GM21786 (cell line): Measurements from ENCODE around the gene R3HDM4.

ENCODE experiments used
- ATAC-seq: cut with Tn5 transposase; IDR thresholded peaks from one replicate; pipeline ENCODE4 v1.9.1; 2021; ENCODE audit not compliant: unreplicated experiment

Gene R3HDM4

DNA sequence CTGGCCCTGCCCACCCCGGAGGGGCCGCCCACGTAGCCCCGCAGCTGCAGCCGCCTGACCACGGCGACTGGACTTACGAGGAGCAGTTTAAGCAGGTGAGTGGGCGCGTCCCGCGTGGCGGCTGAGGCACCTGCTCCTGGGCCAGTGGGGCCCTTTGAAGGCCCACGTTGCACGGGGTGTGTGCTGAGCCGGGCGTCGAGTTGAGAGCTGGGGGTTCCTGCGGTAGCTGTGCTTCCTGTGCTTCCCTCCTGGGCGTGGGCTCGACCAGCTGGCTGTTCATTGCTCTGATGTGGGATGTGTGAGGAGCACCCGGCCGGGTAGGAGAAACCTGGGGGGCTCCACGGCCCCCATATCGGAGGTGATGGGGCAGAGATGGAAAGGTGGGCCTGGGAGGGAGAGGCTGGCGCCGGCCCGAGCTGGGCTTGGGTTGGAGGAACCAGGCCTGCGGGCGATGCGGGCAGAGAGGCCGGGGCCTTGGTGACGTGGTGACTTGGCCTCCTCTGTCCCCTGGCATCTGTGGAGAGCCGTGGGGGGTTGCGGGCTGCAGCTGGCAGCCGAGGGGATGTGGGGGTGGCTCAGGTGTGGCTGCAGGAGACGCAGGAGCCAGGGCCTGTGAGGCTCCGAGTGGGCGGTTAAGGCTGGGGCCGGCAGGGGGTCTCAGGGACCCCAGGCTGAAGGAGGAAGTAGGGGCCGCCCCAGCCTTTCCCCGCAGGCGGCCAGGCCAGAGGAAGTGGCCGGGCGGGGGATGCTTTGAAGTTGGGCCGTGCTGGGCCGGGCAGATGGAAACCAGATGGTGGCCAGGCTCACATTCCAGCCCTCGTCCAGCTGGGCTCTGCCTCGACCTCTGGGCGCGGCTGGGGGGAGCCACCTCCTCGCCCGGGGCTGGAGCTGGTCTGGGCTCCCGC lies 19.9 kb upstream of the R3HDM4 start:
- no peak for ATAC-seq

GRCh38 chr19:931860-932647 lies 19.0 kb upstream of the R3HDM4 start:
- ATAC-seq, result no peak

DNA sequence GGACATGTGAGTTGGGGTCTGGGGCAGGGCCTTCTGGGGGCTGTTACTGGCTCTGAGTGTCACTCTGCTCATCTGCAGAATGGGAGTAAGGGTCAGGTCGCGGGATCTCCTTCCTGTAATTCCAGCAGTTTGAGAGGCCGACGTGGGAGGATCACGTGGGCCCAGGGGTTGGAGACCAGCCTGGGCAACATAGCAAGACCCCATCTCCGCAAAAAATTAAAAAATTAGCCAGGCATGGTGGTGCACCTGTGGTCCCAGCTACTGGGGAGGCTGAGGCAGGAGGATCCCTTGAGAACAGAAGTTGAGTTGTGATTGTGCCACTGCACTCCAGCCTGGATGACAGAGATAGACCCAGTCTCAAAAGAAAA lies 16.9 kb upstream of the R3HDM4 start:
- ATAC-seq, result no peak

- no peak for ATAC-seq
These were observed 16.3 kb upstream of the R3HDM4 start for GRCh38 chr19:929203-929890.

- ATAC-seq, result no peak
These were observed 15.6 kb upstream of the R3HDM4 start for GRCh38 chr19:928471-929202.

DNA sequence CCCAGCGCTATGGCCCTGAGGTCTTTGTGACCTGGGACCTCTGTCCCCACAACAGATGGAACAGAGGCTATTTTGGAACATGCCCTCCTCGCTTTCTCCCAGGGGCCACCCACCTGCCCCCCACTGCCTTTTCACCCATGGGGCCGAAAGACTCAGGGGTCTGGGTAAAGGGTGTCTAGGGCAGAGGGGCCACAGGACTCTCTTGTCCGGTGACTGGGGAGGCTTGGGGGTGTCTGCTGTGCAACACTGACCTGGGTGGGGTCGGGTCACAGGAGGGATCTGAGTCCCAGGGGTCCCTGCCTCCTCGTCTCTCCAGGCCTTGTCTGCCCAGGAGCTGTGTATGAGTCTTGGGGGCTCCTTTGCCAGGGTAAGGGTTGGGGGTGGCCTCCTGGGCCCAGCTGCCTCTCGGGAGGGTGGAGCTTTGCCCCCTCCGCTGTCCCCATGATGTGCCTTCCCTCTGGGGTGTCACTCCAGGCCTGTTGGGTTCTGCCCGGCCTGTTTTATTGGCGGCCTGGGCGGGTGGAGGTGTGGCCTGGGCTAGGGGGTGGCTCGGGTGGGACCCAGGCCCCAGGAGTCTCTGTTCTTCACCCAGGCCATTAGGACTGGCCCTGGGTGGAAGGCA lies 14.9 kb upstream of the R3HDM4 start:
- no peak for ATAC-seq

GRCh38 chr19:927351-927779 lies 14.3 kb upstream of the R3HDM4 start:
- no peak for ATAC-seq

- no peak for ATAC-seq
These were observed 13.8 kb upstream of the R3HDM4 start for GRCh38 chr19:926589-927350.

- ATAC-seq, result no peak
These were observed 13.2 kb upstream of the R3HDM4 start for GRCh38 chr19:926323-926588.

DNA sequence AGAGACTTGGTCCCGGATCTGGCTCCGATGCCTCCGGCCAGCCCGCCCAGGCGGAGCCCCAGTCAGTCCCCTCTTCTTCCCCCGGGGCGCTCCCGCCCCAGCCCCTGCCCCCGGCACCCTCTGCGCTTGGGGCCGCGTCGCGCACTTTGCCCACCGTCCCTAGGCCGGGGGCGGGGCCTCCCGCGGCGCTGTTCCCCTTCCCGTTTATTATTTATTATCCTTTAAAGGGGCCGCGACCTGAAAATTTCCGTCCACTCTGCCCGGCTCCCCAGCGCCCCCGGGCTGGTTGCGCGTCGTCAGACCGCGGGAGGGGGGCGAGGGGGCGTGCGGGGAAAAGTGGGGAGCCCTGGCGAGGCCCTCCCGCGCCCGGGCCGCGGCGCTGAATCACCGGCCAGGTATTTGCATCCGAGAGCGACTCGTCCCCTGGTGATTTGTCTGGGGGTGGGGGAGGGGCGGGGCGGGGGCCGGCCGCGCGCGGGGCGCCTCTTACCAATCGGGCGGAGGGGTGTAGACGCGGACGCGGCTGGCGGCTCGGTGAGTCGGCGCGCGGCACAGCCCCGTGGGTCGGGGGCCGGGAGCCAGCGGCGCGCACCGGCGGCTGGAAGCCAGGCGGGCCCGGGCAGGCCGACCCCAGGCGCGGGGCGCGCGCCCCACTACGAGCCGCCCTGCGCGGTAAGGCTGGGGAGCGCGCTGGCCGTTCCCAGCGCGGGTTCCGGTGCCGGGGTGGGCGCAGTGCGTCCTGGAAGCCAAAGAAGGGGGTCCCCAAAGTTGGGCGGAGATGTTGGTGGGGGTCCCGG lies 12.7 kb upstream of the R3HDM4 start, which contains the start of gene ARID3A:
Gene ARID3A, plus strand, starts transcription at position 510 of the 797 bp plus-strand sequence. CDS start 3,494 bp downstream, outside the sequence.
- peak; percentile 52 for ATAC-seq

DNA sequence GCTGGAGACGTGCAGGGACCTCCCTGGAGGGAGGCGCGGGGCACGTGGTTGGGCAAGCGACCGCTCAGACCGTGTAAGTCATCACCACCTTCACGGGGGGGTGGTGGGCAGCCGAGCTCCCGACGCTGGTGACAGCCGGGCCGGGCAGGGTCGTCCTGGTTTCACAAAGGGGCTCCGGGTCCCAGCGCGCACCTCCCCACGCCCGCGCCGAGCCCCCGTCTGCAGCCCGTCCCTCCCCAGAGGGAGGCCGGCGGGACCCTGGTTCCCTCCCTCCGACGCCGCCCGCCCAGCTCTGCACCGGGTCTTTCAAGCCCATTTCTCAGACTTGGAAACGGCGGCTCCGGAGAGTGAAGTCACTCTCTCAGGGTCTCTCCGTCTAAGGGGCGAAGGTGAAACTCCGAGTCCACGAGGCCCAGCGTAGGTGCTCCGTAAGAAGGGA lies 12.1 kb upstream of the R3HDM4 start:
- ATAC-seq, result peak; percentile 39

DNA sequence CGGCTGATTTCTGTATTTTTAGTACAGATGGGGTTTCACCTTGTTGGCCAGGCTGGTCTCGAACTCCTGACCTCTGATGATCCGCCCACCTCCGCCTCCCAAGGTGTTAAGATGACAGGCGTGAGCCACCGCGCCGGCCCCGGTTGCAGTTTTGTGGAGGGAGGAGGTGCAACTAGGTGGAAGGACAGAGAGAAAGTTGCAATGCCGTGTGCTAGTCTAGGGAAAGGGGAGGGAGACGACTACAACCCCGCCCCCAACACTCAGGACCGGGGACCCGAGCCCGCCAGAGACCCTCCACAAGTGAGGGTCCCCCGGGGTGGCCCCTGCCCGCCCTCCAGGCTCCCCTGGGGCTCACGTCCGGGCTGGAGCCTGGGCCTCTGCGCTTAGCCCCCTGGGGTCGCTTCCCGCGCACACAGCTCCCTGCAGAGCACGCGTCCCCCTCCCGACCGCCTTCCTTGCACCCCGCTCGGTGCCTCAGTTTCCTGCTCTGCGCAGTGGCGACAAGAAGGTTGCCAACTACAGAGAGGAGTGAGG lies 11.6 kb upstream of the R3HDM4 start:
- ATAC-seq, result no peak

- ATAC-seq, result no peak
These were observed 7.2 kb upstream of the R3HDM4 start for GRCh38 chr19:920051-920864.

GRCh38 chr19:919199-920050 lies 6.4 kb upstream of the R3HDM4 start:
- no peak for ATAC-seq

DNA sequence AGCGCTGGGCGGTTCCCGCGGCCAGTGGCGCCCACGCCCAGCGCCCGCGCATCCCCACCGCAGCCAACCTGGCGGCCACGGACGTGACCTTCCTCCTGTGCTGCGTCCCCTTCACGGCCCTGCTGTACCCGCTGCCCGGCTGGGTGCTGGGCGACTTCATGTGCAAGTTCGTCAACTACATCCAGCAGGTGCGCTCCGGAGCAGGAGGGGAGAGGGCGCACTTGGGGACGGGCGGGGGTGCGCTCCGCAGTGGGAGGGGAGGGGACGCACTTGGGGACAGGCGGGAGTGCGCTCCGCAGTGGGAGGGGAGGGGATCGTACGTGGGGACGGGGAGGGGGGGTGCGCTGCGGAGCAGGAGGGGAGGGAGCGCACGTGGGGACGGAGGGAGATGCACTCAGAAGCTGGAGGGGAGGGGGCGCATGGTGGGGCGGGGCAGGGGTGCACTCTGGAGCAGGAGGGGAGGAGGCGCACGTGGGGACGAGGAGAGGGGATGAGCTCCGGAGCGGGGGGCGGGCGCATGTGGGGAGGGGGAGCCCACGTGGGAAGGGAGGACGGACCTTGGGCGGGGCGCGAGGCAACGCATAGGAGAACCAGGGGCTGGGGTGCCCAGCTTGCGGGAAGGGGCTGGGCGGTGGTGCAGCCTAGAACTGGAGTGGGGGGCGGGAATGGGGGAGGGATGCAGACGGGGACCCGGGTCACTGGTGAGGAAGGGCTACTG lies 5.6 kb upstream of the R3HDM4 start:
- ATAC-seq, result no peak

DNA sequence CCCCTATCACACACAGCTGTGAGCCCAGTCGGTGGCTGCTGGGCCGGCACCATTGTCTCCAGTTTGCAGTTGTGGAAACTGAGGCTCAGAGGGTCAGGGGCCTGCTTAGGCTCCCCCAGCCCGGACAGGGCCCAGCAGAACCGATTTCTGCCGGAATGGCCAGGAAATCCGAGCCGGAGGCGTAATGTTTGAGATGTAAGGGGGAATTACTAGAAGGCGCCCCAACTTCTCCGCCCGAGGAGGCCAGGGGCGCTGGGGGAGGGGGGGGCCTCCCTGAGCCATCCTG lies 5.1 kb upstream of the R3HDM4 start:
- no peak for ATAC-seq
